Body of pancreas (tissue), 4 donors: ENCODE results near the gene PDE9A. TPM values are rescaled to one million over a fixed set of nuclear protein-coding genes. Genes with fewer than 3 reads are reported as not detected.

Source experiments
- ATAC-seq: fragments of 150-250 bp; one replicate; pipeline ENCODE4 v1.9.1; 2016
- DNase-seq, 4 donors: peaks; one replicate each; pipeline ENCODE4 v3.0.0-alpha.2; 2019
- H3K27ac ChIP-seq, 4 donors: fragments of 200-600 bp; sonication (generic); 1 replicate in 3 of 4; 2 replicates in 1 of 4; pipeline versions ENCODE4 v1.5.1 to v1.6.1; 2016 to 2019; ENCODE audit warnings: mild to moderate bottlenecking in 1 of 4, mixed read lengths in 1 of 4, moderate library complexity in 1 of 4
- H3K27me3 ChIP-seq, 2 donors: fragments of 200-600 bp; sonication (generic); one replicate each; pipeline ENCODE4 v1.6.0; 2016; ENCODE audit warnings: mild to moderate bottlenecking in 1 of 2
- H3K36me3 ChIP-seq, 2 donors: fragments of 200-600 bp; sonication (generic); replicated peaks in 1 of 2; 2 replicates each; pipeline ENCODE4 v1.5.1; 2016; ENCODE audit warnings: low read depth in 2 of 2; ENCODE audit not compliant: insufficient read depth in 1 of 2
- H3K4me1 ChIP-seq: fragments of 200-600 bp; sonication (generic); one replicate; pipeline ENCODE4 v1.6.0; 2016
- H3K4me3 ChIP-seq, 2 donors: fragments of 200-600 bp; sonication (generic); 1 replicate in 1 of 2; 2 replicates in 1 of 2; pipeline ENCODE4 v1.5.1; 2016 to 2019
- H3K9me3 ChIP-seq, 3 donors: fragments of 200-600 bp; sonication (generic); 1 replicate in 2 of 3; 2 replicates in 1 of 3; pipeline ENCODE4 v1.5.1; 2016
- CTCF ChIP-seq, 7 experiments: fragments of 450-650 bp in 4 of 7; fragments of 200-600 bp in 3 of 7; sonication (generic) in 3 of 7; IDR thresholded peaks; one replicate each; pipeline ENCODE4 v1.5.1; 2016 to 2019; ENCODE audit warnings: antibody characterized with exemption in 7 of 7
- POLR2A ChIP-seq, 3 donors: fragments of 450-650 bp; IDR thresholded peaks; one replicate each; pipeline ENCODE4 v1.6.1; 2016; ENCODE audit warnings: antibody characterized with exemption in 3 of 3, mild to moderate bottlenecking in 2 of 3
- WGBS, 2 donors: methylation state at CpG; one replicate each; pipeline ENCODE4 v1.1.5; 2017; 5-methylcytosine and 5-hydroxymethylcytosine counted together
- intact Hi-C: fragments of 100-400 bp; cut with DNase I; formaldehyde crosslinking; loops from one replicate; pipeline ENCODE4 v1.15.1; 2023
- total RNA-seq, 2 donors: library from RNA; depleted of rRNA; stranded (reverse); fragments of >200 nt; gene quantifications; one replicate each; pipeline ENCODE4 v1.1.0, GENCODE V29; 2016

PDE9A gene
- total RNA-seq, 2 donors from 2014 or later = 5.2 to 7.9 TPM

- TF ChIP-seq CTCF (IDR thresholded peaks at IDR 0.05) (no peak), POLR2A (IDR thresholded peaks at IDR 0.05) (no peak)
- no peaks in the 10 kb centered on the region for H3K27me3 ChIP-seq
- H3K9me3 ChIP-seq = no peaks in the 10 kb centered on the region
- WGBS, 2 donors = 71 to 89% methylated on average over 9 to 19 of the region's 19 CpGs
- H3K4me3 ChIP-seq = no peak overlapping the region
- no peaks in the 10 kb centered on the region for H3K36me3 ChIP-seq
- no peaks in the 10 kb centered on the region for H3K4me1 ChIP-seq
- DNase-seq = no peak
- ATAC-seq = no peak
- intact Hi-C loops = no loop called here
- H3K27ac ChIP-seq = no peak overlapping the region
Observed at GRCh38 chr21:42683371-42684108, 30.1 kb downstream of the PDE9A start.

- H3K4me1 ChIP-seq = no peaks in the 10 kb centered on the region
- H3K9me3 ChIP-seq = no peaks in the 10 kb centered on the region
- no peaks in the 10 kb centered on the region for H3K27me3 ChIP-seq
- no peak overlapping the region for H3K4me3 ChIP-seq
- DNase-seq = no peak
- ATAC-seq = no peak
- intact Hi-C loops = no loop called here
- 62 to 75% methylated on average over 19 to 22 of the region's 22 CpGs for WGBS, 2 donors
- H3K36me3 ChIP-seq = no peaks in the 10 kb centered on the region
- no peak overlapping the region for H3K27ac ChIP-seq
- TF ChIP-seq CTCF (IDR thresholded peaks at IDR 0.05) (no peak), POLR2A (IDR thresholded peaks at IDR 0.05) (no peak)
Observed at GRCh38 chr21:42684109-42684916, 30.9 kb downstream of the PDE9A start.

- no peaks in the 10 kb centered on the region for H3K27me3 ChIP-seq
- no peak overlapping the region for H3K4me3 ChIP-seq
- no peaks in the 10 kb centered on the region for H3K36me3 ChIP-seq
- ATAC-seq (no peak), DNase-seq (no peak)
- no peaks in the 10 kb centered on the region for H3K9me3 ChIP-seq
- intact Hi-C loops = no loop called here
- H3K4me1 ChIP-seq = no peaks in the 10 kb centered on the region
- WGBS, 2 donors = 81 to 89% methylated on average over 30 to 32 of the region's 33 CpGs
- H3K27ac ChIP-seq = no peak overlapping the region
- no peak for TF ChIP-seq CTCF (IDR thresholded peaks at IDR 0.05)
Observed at GRCh38 chr21:42685036-42685435, 31.6 kb downstream of the PDE9A start.

- Histone ChIP-seq H3K4me1 (no peaks in the 10 kb centered on the region), H3K27ac (no peak overlapping the region), H3K9me3 (no peaks in the 10 kb centered on the region), H3K36me3 (no peaks in the 10 kb centered on the region), H3K27me3 (no peaks in the 10 kb centered on the region), H3K4me3 (no peak overlapping the region)
- intact Hi-C loops = no loop called here
- TF ChIP-seq CTCF (IDR thresholded peaks at IDR 0.05) (no peak), POLR2A (IDR thresholded peaks at IDR 0.05) (no peak)
- no peak for ATAC-seq
- no peak for DNase-seq
- 90% methylated on average over 41 of the region's 41 CpGs for WGBS, 2 donors
Observed at GRCh38 chr21:42685954-42686500, 32.6 kb downstream of the PDE9A start.
